HL-60 (cell line): ENCODE results near the gene PTPN9.

ENCODE experiments used
- CTCF ChIP-seq: IDR thresholded peaks from one replicate; pipeline ENCODE4 v1.5.1; 2011; ENCODE audit warnings: low read length, control low read depth, inconsistent platforms; ENCODE audit not compliant: insufficient read depth
- POLR2AphosphoS5 ChIP-seq: IDR thresholded peaks from 2 replicates; pipeline ENCODE4 v1.6.1; 2012; ENCODE audit warnings: low read depth
- REST ChIP-seq: IDR thresholded peaks from 2 replicates; pipeline ENCODE4 v1.6.1; 2012; ENCODE audit warnings: low read depth; ENCODE audit not compliant: insufficient replicate concordance
- SPI1 ChIP-seq: IDR thresholded peaks from 2 replicates; pipeline ENCODE4 v1.6.1; 2012; ENCODE audit warnings: low read depth, mild to moderate bottlenecking, borderline replicate concordance

GRCh38 chr15:75422554-75422953, 156.6 kb downstream of the PTPN9 start:
- TF ChIP-seq CTCF (no peak), SPI1 (no peak), POLR2AphosphoS5 (no peak), REST (no peak)
